Measurements from ENCODE around the gene BEX5.
"Not testable (repeated sequence)": the region's sequence is repeated elsewhere in the genome, so short reads cannot be mapped to it uniquely, and the experiment has no call there.

Gene BEX5

DNA sequence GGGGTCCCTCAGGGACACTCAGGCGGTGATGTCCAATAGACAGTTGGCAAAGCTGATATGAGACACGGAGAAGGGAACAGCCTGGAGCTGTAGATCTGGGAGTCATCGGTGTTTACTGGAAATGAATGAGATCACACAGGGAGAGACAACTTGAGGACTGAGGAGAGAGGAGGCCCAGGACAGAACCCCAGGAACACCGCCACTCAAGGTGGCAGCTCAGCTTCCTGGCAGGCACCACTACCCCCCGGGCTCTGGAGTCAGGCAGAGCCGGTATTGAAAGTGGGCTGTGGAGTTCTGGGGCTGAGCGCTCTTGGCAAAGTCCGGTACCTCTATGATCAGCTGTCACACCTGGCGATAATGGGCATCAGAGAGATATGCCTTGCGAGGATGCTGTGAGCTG lies 30.8 kb downstream of the BEX5 start:
- H3K9me2 ChIP-seq (replicated peaks; ENCODE audit: low read depth, low read length); H3F3A ChIP-seq (ENCODE audit: low read depth): not testable (repeated sequence)

DNA sequence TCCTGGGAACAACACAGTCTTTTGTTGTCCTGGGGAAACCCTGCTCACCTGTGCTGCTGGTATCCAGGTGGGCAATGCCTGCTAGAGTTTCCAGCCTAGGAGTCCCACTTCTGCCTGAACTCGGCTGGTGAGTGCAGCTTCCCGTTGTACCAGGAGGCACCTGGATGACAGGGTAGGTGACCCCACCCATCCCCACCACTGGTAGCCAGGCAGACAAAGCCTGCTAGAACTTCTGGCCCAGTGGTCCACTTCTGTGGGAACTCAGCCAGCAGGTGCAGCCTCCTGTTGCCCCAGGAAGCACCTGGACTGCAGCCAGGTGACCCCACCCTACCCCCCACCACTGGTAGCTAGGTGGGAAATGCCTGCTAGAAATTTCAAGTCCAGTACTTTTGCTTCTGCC lies 40.0 kb downstream of the BEX5 start:
- H3K79me2 ChIP-seq (ENCODE audit: insufficient read depth, low read length) = no peaks in the 10 kb centered on the region
- H3K4me2 ChIP-seq (ENCODE audit: low read depth, low read length, poor library complexity, severe bottlenecking) = no peak overlapping the region
- no peak for TF ChIP-seq EZH2phosphoT487 (IDR thresholded peaks at IDR 0.05; ENCODE audit: borderline replicate concordance)
- TF ChIP-seq, protein P1, sequence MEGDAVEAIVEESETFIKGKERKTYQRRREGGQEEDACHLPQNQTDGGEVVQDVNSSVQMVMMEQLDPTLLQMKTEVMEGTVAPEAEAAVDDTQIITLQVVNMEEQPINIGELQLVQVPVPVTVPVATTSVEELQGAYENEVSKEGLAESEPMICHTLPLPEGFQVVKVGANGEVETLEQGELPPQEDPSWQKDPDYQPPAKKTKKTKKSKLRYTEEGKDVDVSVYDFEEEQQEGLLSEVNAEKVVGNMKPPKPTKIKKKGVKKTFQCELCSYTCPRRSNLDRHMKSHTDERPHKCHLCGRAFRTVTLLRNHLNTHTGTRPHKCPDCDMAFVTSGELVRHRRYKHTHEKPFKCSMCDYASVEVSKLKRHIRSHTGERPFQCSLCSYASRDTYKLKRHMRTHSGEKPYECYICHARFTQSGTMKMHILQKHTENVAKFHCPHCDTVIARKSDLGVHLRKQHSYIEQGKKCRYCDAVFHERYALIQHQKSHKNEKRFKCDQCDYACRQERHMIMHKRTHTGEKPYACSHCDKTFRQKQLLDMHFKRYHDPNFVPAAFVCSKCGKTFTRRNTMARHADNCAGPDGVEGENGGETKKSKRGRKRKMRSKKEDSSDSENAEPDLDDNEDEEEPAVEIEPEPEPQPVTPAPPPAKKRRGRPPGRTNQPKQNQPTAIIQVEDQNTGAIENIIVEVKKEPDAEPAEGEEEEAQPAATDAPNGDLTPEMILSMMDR (conservative IDR thresholded peaks at IDR 0.05; ENCODE audit: low read length) = no peak
- no peaks in the 10 kb centered on the region for H4K20me1 ChIP-seq (ENCODE audit: insufficient read depth, low read length, poor library complexity, severe bottlenecking)
- H3K9me2 ChIP-seq (replicated peaks; ENCODE audit: low read depth, low read length) = no peaks in the 10 kb centered on the region
- H2AFZ ChIP-seq (ENCODE audit: low read length) = no peak overlapping the region
- no peak overlapping the region for H3K4me3 ChIP-seq (ENCODE audit: low read length, poor library complexity, severe bottlenecking)
- no peaks in the 10 kb centered on the region for H3F3A ChIP-seq (ENCODE audit: low read depth)
- H3K9me3 ChIP-seq (ENCODE audit: insufficient read depth, low read depth, low read length) = no peaks in the 10 kb centered on the region
- H3K9ac ChIP-seq (ENCODE audit: low read depth, low read length, poor library complexity, severe bottlenecking) = no peak overlapping the region
- H3K36me3 ChIP-seq (ENCODE audit: insufficient read depth, low read length) = no peaks in the 10 kb centered on the region
- no peaks in the 10 kb centered on the region for H3K27me3 ChIP-seq (ENCODE audit: insufficient read depth, low read length, poor library complexity, severe bottlenecking)
- H3K4me1 ChIP-seq (ENCODE audit: insufficient read depth, low read length, poor library complexity, severe bottlenecking) = no peaks in the 10 kb centered on the region

More for the DNA sequence above, 30.8 kb downstream of the BEX5 start:
- H3K36me3 ChIP-seq (ENCODE audit: insufficient read depth, low read length); H3K9me3 ChIP-seq (ENCODE audit: insufficient read depth, low read depth, low read length); H2AFZ ChIP-seq (ENCODE audit: low read length); H3K4me2 ChIP-seq (ENCODE audit: low read depth, low read length, poor library complexity, severe bottlenecking); H3K27me3 ChIP-seq (ENCODE audit: insufficient read depth, low read length, poor library complexity, severe bottlenecking); H3K79me2 ChIP-seq (ENCODE audit: insufficient read depth, low read length); H4K20me1 ChIP-seq (ENCODE audit: insufficient read depth, low read length, poor library complexity, severe bottlenecking); H3K9ac ChIP-seq (ENCODE audit: low read depth, low read length, poor library complexity, severe bottlenecking); H3K4me1 ChIP-seq (ENCODE audit: insufficient read depth, low read length, poor library complexity, severe bottlenecking); H3K4me3 ChIP-seq (ENCODE audit: low read length, poor library complexity, severe bottlenecking): not testable (repeated sequence)

DNA sequence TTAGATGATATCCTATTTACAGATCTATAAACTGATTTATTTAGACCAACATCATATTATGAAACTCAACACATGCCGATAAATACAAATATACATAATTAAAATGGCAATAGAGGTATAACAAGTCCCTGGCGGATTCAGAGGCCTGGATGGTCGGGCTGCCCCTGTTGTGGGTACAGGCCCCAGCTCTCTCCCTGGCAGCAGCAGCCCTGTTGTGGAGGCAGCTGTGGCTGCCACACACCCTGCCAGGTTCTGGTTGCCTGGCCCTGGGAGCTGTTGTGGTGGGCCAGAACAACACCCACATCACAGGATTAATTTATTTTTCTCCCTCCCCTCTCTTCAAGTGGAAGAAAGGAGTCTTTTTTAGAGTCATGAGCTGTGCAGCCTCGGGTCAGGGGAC lies 42.4 kb downstream of the BEX5 start:
- H3K9me2 ChIP-seq (replicated peaks; ENCODE audit: low read depth, low read length) = no peaks in the 10 kb centered on the region
- no peaks in the 10 kb centered on the region for H4K20me1 ChIP-seq (ENCODE audit: insufficient read depth, low read length, poor library complexity, severe bottlenecking)
- no peak for TF ChIP-seq EZH2phosphoT487 (IDR thresholded peaks at IDR 0.05; ENCODE audit: borderline replicate concordance)
- TF ChIP-seq, protein P1 (conservative IDR thresholded peaks at IDR 0.05; ENCODE audit: low read length) = no peak
- H2AFZ ChIP-seq (ENCODE audit: low read length) = no peak overlapping the region
- no peaks in the 10 kb centered on the region for H3K4me1 ChIP-seq (ENCODE audit: insufficient read depth, low read length, poor library complexity, severe bottlenecking)
- H3K9me3 ChIP-seq (ENCODE audit: insufficient read depth, low read depth, low read length) = no peaks in the 10 kb centered on the region
- H3F3A ChIP-seq (ENCODE audit: low read depth) = no peaks in the 10 kb centered on the region
- no peak overlapping the region for H3K4me2 ChIP-seq (ENCODE audit: low read depth, low read length, poor library complexity, severe bottlenecking)
- no peak overlapping the region for H3K9ac ChIP-seq (ENCODE audit: low read depth, low read length, poor library complexity, severe bottlenecking)
- H3K27me3 ChIP-seq (ENCODE audit: insufficient read depth, low read length, poor library complexity, severe bottlenecking) = no peaks in the 10 kb centered on the region
- H3K4me3 ChIP-seq (ENCODE audit: low read length, poor library complexity, severe bottlenecking) = no peak overlapping the region
- no peaks in the 10 kb centered on the region for H3K79me2 ChIP-seq (ENCODE audit: insufficient read depth, low read length)
- no peaks in the 10 kb centered on the region for H3K36me3 ChIP-seq (ENCODE audit: insufficient read depth, low read length)

Data from Loucy (cell line).